Breast epithelium (tissue), 4 donors: ENCODE measurements around the gene COMMD1. TPM values are rescaled to one million over a fixed set of nuclear protein-coding genes. Genes with fewer than 3 reads are reported as not detected.

Source experiments
- DNase-seq, 2 donors: peaks; one replicate each; pipeline ENCODE4 v3.0.0-alpha.2; 2019; ENCODE audit warnings: low spot score in 2 of 2
- H3K27ac ChIP-seq, 2 donors: fragments of 200-600 bp; sonication (generic) in 1 of 2; one replicate each; pipeline ENCODE4 v1.5.1; 2016 to 2019; ENCODE audit warnings: mild to moderate bottlenecking in 1 of 2
- H3K27me3 ChIP-seq, 2 donors: fragments of 200-600 bp; sonication (generic) in 1 of 2; one replicate each; pipeline versions ENCODE4 v1.5.1 to v1.6.0; 2017 to 2019; ENCODE audit warnings: control low read depth in 1 of 2, mild to moderate bottlenecking in 1 of 2
- H3K36me3 ChIP-seq: fragments of 200-600 bp; one replicate; pipeline ENCODE4 v1.5.1; 2019
- H3K4me1 ChIP-seq, 2 donors: fragments of 200-600 bp; sonication (generic); one replicate each; pipeline ENCODE4 v1.5.1; 2016 to 2019; ENCODE audit warnings: control low read depth in 1 of 2
- H3K4me3 ChIP-seq, 3 donors: fragments of 200-600 bp; sonication (generic); 1 replicate in 2 of 3; 2 replicates in 1 of 3; pipeline ENCODE4 v1.5.1; 2016 to 2019; ENCODE audit warnings: mild to moderate bottlenecking in 3 of 3, moderate library complexity in 2 of 3
- H3K9me3 ChIP-seq, 2 donors: fragments of 200-600 bp; sonication (generic) in 1 of 2; one replicate each; pipeline ENCODE4 v1.5.1; 2016 to 2019; ENCODE audit warnings: control low read depth in 1 of 2
- CTCF ChIP-seq, 3 donors: fragments of 450-650 bp; IDR thresholded peaks; one replicate each; pipeline ENCODE4 v1.5.1; 2016 to 2017; ENCODE audit warnings: antibody characterized with exemption in 3 of 3, mild to moderate bottlenecking in 3 of 3, moderate library complexity in 3 of 3
- POLR2A ChIP-seq: fragments of 450-650 bp; IDR thresholded peaks from one replicate; pipeline ENCODE4 v1.6.1; 2016; ENCODE audit warnings: antibody characterized with exemption, mild to moderate bottlenecking, moderate library complexity
- POLR2AphosphoS5 ChIP-seq, 3 donors: sonication (generic); formaldehyde crosslinking; IDR thresholded peaks; one replicate each; pipeline ENCODE4 v1.6.1; 2017; ENCODE audit warnings: antibody characterized with exemption in 3 of 3
- intact Hi-C: fragments of 100-400 bp; cut with DNase I; formaldehyde crosslinking; loops from one replicate; pipeline ENCODE4 v1.15.1; 2023; ENCODE audit warnings: low total_unique reads
- total RNA-seq, 3 donors: library from RNA; depleted of rRNA; stranded (reverse); fragments of >200 nt; gene quantifications; one replicate each; pipeline ENCODE4 v1.1.0, GENCODE V29; 2016

COMMD1 gene
- total RNA-seq, 3 donors from 2014 or later, result 38.4 to 63.8 (median 56.4) TPM

- Histone ChIP-seq H3K36me3 (no peaks in the 10 kb centered on the region), H3K4me1 (peaks cover 0 to 6% of the 10 kb centered on the region in 2 donors), H3K27me3 (no peaks in the 10 kb centered on the region), H3K27ac (no peak overlapping the region), H3K4me3 (no peak overlapping the region), H3K9me3 (no peaks in the 10 kb centered on the region)
- intact Hi-C loops, result no loop called here
- no peak for DNase-seq
- TF ChIP-seq POLR2A, result no peak
- no peak for TF ChIP-seq POLR2AphosphoS5 (IDR thresholded peaks at IDR 0.05)
- no peak for TF ChIP-seq CTCF (IDR thresholded peaks at IDR 0.05)
Measured at GRCh38 chr2:62175728-62176127, 270.3 kb downstream of the COMMD1 start.

DNA sequence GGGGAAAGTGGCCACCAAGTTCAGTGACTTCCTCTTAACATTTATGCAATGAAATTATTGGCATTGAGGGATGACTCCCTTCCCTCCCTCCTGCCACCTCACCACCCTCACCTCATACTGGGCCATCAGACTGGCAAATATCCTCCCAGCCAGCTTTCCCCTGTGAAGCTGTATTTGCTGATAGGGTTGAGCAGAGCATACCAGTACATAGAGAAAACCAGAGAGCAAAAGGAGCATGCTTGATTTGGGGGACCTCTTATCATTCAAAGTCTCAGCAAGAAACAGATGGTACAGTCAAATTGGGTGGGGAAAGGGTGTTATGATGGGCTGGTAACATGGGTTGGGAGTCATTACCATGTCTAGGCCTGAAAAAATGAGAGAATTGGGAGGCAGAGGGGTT lies 271.3 kb downstream of the COMMD1 start:
- Histone ChIP-seq H3K36me3 (no peaks in the 10 kb centered on the region), H3K27ac (peak overlapping the region; percentile 46 to 90), H3K4me1 (peaks cover 0 to 6% of the 10 kb centered on the region in 2 donors), H3K9me3 (no peaks in the 10 kb centered on the region), H3K27me3 (no peaks in the 10 kb centered on the region), H3K4me3 (no peak overlapping the region)
- intact Hi-C loops, result no loop called here
- TF ChIP-seq POLR2A (no peak), POLR2AphosphoS5 (IDR thresholded peaks at IDR 0.05) (no peak), CTCF (IDR thresholded peaks at IDR 0.05) (no peak)
- DNase-seq, result no peak

GRCh38 chr2:62177392-62178049 lies 272.0 kb downstream of the COMMD1 start:
- Histone ChIP-seq H3K4me1 (peaks cover 0 to 6% of the 10 kb centered on the region in 2 donors), H3K36me3 (no peaks in the 10 kb centered on the region), H3K27me3 (no peaks in the 10 kb centered on the region), H3K9me3 (no peaks in the 10 kb centered on the region), H3K27ac (peak overlapping the region; percentile 88 to 90), H3K4me3 (no peak overlapping the region)
- intact Hi-C loops, result no loop called here
- TF ChIP-seq POLR2AphosphoS5 (IDR thresholded peaks at IDR 0.05) (no peak), POLR2A (no peak), CTCF (IDR thresholded peaks at IDR 0.05) (no peak)
- DNase-seq, result no peak

DNA sequence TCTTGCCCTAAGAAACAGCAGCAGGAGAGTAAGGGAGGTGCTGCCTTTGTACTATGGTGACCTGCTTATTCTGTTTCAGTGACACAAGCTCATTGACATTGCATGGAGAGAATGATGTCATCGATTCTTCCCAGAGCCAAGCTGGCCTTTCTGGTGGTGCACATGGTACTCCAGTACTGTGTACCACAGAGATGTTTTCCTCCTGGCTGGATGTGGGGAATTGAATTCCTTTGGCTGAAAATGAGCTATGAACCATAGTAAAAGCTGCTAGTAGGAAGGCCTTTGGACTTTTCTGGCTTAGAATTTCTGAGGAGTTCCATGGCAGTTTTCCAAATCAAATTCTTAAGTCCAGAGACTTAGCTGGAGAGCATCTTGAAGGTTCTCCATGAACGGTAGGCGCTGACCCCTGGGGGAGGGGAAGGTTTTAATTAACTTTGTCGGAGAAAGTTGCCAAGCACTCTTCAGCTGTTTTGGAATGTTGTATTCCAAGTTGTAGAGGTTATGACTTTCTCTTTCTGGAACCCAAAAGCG lies 273.3 kb downstream of the COMMD1 start:
- H3K27ac ChIP-seq, result peak overlapping the region; percentile 88 to 90
- H3K4me3 ChIP-seq, result peak overlapping the region in 1 of 3 donors; percentile 5
- intact Hi-C loops, result no loop called here
- H3K36me3 ChIP-seq, result no peaks in the 10 kb centered on the region
- no peaks in the 10 kb centered on the region for H3K9me3 ChIP-seq
- peaks cover 0 to 6% of the 10 kb centered on the region in 2 donors for H3K4me1 ChIP-seq
- H3K27me3 ChIP-seq, result no peaks in the 10 kb centered on the region
- no peak for TF ChIP-seq CTCF (IDR thresholded peaks at IDR 0.05)
- TF ChIP-seq POLR2A, result no peak
- TF ChIP-seq POLR2AphosphoS5 (IDR thresholded peaks at IDR 0.05), result peak in 2 of 3 donors; percentile 2 to 72
- peak in 1 of 2 donors; percentile 90 for DNase-seq

- DNase-seq, result no peak
- no peak overlapping the region for H3K27ac ChIP-seq
- TF ChIP-seq POLR2A (no peak), POLR2AphosphoS5 (IDR thresholded peaks at IDR 0.05) (no peak), CTCF (IDR thresholded peaks at IDR 0.05) (no peak)
- no peaks in the 10 kb centered on the region for H3K9me3 ChIP-seq
- H3K36me3 ChIP-seq, result no peaks in the 10 kb centered on the region
- peaks cover 0 to 6% of the 10 kb centered on the region in 2 donors for H3K4me1 ChIP-seq
- no peaks in the 10 kb centered on the region for H3K27me3 ChIP-seq
- intact Hi-C loops, result no loop called here
- no peak overlapping the region for H3K4me3 ChIP-seq
Measured at GRCh38 chr2:62180975-62181374, 275.5 kb downstream of the COMMD1 start.
